SK-N-SH treated with all-trans-retinoic acid at 6 μM for 48 hours (cell line): ENCODE measurements around the gene IL36G.

Experiments used
- ATAC-seq: fragments of 200-7000 bp; cut with Tn5 transposase; 3 replicates; pipeline ENCODE4 v1.9.1; 2020; ENCODE audit warnings: mild to moderate bottlenecking, moderate library complexity
- ARNTL ChIP-seq: fragments of 450-650 bp; formaldehyde crosslinking; IDR thresholded peaks from 2 replicates; pipeline ENCODE4 v1.5.0; 2020; ENCODE audit warnings: low read depth, mild to moderate bottlenecking, moderate library complexity, borderline replicate concordance
- ESRRG ChIP-seq: fragments of 250-450 bp; sonication (Bioruptor Pico); IDR thresholded peaks from 2 replicates; pipeline ENCODE4 v1.6.1; 2021; ENCODE audit warnings: mild to moderate bottlenecking
- GLIS3 ChIP-seq: fragments of 250-450 bp; sonication (Bioruptor Pico); IDR thresholded peaks from 2 replicates; pipeline ENCODE4 v1.5.0; 2020; ENCODE audit warnings: mild to moderate bottlenecking, moderate library complexity
- ISL1 ChIP-seq: fragments of 250-450 bp; sonication (Bioruptor Pico); IDR thresholded peaks from 2 replicates; pipeline ENCODE4 v2.1.2; 2022; ENCODE audit warnings: mild to moderate bottlenecking, moderate library complexity
- OSR1 ChIP-seq: fragments of 250-450 bp; sonication (Bioruptor Pico); IDR thresholded peaks from 2 replicates; pipeline ENCODE4 v1.8.0; 2022; ENCODE audit warnings: moderate library complexity, mild to moderate bottlenecking, inconsistent platforms
- PPARA ChIP-seq: fragments of 250-450 bp; sonication (Bioruptor Pico); IDR thresholded peaks from 2 replicates; pipeline ENCODE4 v1.5.0; 2020; ENCODE audit warnings: mild to moderate bottlenecking, borderline replicate concordance
- SNAI2 ChIP-seq: fragments of 250-450 bp; sonication (Bioruptor Pico); IDR thresholded peaks from 2 replicates; pipeline ENCODE4 v1.5.0; 2020; ENCODE audit warnings: mild to moderate bottlenecking, moderate library complexity
- TCF4 ChIP-seq: fragments of 250-450 bp; sonication (Bioruptor Pico); IDR thresholded peaks from 2 replicates; pipeline ENCODE4 v1.8.0; 2021; ENCODE audit warnings: mild to moderate bottlenecking, moderate library complexity, borderline replicate concordance
- ZC3H10 ChIP-seq: fragments of 250-450 bp; sonication (Bioruptor Pico); IDR thresholded peaks from 2 replicates; pipeline ENCODE4 v1.5.1; 2021; ENCODE audit warnings: mild to moderate bottlenecking, moderate library complexity
- ZFP30 ChIP-seq: fragments of 450-650 bp; formaldehyde crosslinking; IDR thresholded peaks from 2 replicates; pipeline ENCODE4 v1.5.0; 2022; ENCODE audit warnings: mild to moderate bottlenecking, moderate library complexity
- ZNF565 ChIP-seq: fragments of 450-650 bp; formaldehyde crosslinking; conservative IDR thresholded peaks from 2 replicates; pipeline ENCODE4 v1.5.0; 2020; ENCODE audit warnings: low read depth, mild to moderate bottlenecking, moderate library complexity
- ZNF70 ChIP-seq: fragments of 450-650 bp; formaldehyde crosslinking; IDR thresholded peaks from 2 replicates; pipeline ENCODE4 v1.5.0; 2020; ENCODE audit warnings: mild to moderate bottlenecking, moderate library complexity
- ZNF8 ChIP-seq: fragments of 450-650 bp; formaldehyde crosslinking; IDR thresholded peaks from 2 replicates; pipeline ENCODE4 v1.5.0; 2020; ENCODE audit warnings: mild to moderate bottlenecking, moderate library complexity
- TF ChIP-seq, protein P1 (sequence below): fragments of 250-450 bp; sonication (Bioruptor Pico); IDR thresholded peaks from 2 replicates; pipeline ENCODE4 v1.5.1; 2020; ENCODE audit warnings: low read depth, mild to moderate bottlenecking, moderate library complexity
- TF ChIP-seq, protein P2 (sequence below): fragments of 250-450 bp; sonication (Bioruptor Pico); IDR thresholded peaks from 2 replicates; pipeline ENCODE4 v1.8.0; 2020; ENCODE audit warnings: mild to moderate bottlenecking, moderate library complexity, borderline replicate concordance
- TF ChIP-seq, protein P3 (sequence below): fragments of 250-450 bp; sonication (Bioruptor Pico); IDR thresholded peaks from 2 replicates; pipeline ENCODE4 v1.5.0; 2020; ENCODE audit warnings: mild to moderate bottlenecking, moderate library complexity
- TF ChIP-seq, protein P4 (sequence below): fragments of 250-450 bp; sonication (Bioruptor Pico); IDR thresholded peaks from 2 replicates; pipeline ENCODE4 v1.8.0; 2021; ENCODE audit warnings: low read depth, mild to moderate bottlenecking, moderate library complexity, borderline replicate concordance
- TF ChIP-seq, protein P5 (sequence below): fragments of 250-450 bp; sonication (Bioruptor Pico); IDR thresholded peaks from 2 replicates; pipeline ENCODE4 v1.5.1; 2021; ENCODE audit warnings: mild to moderate bottlenecking, moderate library complexity

The IL36G gene

DNA sequence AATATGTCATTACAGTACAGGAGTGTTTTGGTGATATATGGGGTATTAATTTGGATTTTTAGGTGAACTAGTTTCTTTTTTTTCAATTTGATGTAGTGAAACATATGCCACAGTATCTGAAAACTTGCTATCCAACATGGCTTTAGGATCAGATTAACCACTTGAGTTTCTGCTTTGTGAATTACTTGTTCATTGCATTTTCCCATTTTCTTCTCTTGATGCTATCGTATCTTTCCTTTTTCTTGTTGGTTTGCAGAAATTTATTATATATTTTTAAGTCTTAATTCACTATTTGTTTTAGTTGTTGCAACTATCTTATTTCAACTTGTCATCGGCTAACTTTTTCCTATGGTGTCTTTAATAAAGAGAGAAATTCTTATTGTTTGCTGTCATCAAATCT is 36.3 kb downstream of the IL36G start:
- TF ChIP-seq, protein P1, sequence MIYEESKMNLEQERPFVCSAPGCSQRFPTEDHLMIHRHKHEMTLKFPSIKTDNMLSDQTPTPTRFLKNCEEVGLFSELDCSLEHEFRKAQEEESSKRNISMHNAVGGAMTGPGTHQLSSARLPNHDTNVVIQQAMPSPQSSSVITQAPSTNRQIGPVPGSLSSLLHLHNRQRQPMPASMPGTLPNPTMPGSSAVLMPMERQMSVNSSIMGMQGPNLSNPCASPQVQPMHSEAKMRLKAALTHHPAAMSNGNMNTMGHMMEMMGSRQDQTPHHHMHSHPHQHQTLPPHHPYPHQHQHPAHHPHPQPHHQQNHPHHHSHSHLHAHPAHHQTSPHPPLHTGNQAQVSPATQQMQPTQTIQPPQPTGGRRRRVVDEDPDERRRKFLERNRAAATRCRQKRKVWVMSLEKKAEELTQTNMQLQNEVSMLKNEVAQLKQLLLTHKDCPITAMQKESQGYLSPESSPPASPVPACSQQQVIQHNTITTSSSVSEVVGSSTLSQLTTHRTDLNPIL (CRISPR knock-in tag) = no peak
- TF ChIP-seq TCF4 (CRISPR knock-in tag) (no peak), ZNF8 (CRISPR knock-in tag) (no peak)
- no peak for ATAC-seq

DNA sequence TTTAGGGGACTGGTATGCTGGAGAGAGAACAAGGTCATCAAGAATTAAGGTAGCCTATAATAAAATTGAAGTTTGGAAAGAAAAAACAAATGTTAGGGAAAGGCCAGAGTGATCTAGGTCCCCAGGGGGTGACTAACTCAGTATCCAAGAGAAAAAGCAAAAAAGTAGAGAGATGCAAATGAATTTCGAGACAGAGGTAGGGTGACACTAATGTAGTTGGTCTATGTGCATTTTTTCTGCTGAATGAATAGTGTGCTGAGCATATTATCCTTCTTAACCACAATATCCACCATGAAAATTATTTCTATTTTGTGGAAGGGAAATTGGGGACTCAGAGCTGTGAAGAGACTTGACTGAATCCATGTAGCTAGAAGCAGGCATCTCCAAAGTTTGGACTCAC is 37.2 kb downstream of the IL36G start:
- ATAC-seq = no peak
- TF ChIP-seq ZNF70 (CRISPR knock-in tag) (no peak), ZNF8 (CRISPR knock-in tag) (no peak), ARNTL (CRISPR knock-in tag) (no peak), TCF4 (CRISPR knock-in tag) (no peak), ZFP30 (CRISPR knock-in tag) (no peak), ESRRG (CRISPR knock-in tag) (no peak), ISL1 (no peak), SNAI2 (CRISPR knock-in tag) (no peak), GLIS3 (CRISPR knock-in tag) (no peak), OSR1 (CRISPR knock-in tag) (no peak), PPARA (CRISPR knock-in tag) (no peak)
- TF ChIP-seq, protein P2, sequence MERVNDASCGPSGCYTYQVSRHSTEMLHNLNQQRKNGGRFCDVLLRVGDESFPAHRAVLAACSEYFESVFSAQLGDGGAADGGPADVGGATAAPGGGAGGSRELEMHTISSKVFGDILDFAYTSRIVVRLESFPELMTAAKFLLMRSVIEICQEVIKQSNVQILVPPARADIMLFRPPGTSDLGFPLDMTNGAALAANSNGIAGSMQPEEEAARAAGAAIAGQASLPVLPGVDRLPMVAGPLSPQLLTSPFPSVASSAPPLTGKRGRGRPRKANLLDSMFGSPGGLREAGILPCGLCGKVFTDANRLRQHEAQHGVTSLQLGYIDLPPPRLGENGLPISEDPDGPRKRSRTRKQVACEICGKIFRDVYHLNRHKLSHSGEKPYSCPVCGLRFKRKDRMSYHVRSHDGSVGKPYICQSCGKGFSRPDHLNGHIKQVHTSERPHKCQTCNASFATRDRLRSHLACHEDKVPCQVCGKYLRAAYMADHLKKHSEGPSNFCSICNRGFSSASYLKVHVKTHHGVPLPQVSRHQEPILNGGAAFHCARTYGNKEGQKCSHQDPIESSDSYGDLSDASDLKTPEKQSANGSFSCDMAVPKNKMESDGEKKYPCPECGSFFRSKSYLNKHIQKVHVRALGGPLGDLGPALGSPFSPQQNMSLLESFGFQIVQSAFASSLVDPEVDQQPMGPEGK (CRISPR knock-in tag) = no peak
- TF ChIP-seq, protein P3, sequence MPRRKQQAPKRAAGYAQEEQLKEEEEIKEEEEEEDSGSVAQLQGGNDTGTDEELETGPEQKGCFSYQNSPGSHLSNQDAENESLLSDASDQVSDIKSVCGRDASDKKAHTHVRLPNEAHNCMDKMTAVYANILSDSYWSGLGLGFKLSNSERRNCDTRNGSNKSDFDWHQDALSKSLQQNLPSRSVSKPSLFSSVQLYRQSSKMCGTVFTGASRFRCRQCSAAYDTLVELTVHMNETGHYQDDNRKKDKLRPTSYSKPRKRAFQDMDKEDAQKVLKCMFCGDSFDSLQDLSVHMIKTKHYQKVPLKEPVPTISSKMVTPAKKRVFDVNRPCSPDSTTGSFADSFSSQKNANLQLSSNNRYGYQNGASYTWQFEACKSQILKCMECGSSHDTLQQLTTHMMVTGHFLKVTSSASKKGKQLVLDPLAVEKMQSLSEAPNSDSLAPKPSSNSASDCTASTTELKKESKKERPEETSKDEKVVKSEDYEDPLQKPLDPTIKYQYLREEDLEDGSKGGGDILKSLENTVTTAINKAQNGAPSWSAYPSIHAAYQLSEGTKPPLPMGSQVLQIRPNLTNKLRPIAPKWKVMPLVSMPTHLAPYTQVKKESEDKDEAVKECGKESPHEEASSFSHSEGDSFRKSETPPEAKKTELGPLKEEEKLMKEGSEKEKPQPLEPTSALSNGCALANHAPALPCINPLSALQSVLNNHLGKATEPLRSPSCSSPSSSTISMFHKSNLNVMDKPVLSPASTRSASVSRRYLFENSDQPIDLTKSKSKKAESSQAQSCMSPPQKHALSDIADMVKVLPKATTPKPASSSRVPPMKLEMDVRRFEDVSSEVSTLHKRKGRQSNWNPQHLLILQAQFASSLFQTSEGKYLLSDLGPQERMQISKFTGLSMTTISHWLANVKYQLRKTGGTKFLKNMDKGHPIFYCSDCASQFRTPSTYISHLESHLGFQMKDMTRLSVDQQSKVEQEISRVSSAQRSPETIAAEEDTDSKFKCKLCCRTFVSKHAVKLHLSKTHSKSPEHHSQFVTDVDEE (CRISPR knock-in tag) = no peak
- TF ChIP-seq, protein P4, sequence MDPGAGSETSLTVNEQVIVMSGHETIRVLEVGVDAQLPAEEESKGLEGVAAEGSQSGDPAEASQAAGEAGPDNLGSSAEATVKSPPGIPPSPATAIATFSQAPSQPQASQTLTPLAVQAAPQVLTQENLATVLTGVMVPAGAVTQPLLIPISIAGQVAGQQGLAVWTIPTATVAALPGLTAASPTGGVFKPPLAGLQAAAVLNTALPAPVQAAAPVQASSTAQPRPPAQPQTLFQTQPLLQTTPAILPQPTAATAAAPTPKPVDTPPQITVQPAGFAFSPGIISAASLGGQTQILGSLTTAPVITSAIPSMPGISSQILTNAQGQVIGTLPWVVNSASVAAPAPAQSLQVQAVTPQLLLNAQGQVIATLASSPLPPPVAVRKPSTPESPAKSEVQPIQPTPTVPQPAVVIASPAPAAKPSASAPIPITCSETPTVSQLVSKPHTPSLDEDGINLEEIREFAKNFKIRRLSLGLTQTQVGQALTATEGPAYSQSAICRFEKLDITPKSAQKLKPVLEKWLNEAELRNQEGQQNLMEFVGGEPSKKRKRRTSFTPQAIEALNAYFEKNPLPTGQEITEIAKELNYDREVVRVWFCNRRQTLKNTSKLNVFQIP = no peak
- TF ChIP-seq, all 23 proteins: peak for 0

DNA sequence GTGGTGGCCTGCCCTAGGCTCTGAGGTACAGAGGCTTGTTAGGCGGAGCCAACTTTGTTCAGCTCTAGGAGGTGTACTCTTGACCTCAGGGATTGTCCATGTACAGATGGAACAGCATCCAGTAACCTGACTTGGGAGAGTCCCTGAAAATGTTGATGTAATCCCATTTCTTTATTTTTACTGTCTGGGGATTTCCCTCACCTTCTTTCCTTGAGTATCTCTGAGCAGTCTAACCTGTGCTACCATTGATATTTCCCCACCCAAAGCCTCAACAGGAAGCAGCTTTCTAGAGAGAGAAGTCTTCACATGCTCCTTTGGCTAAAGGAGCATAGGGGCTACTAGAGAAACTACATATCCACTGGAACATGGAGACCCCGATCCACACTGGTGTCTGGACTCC is 37.8 kb downstream of the IL36G start:
- no peak for ATAC-seq

DNA sequence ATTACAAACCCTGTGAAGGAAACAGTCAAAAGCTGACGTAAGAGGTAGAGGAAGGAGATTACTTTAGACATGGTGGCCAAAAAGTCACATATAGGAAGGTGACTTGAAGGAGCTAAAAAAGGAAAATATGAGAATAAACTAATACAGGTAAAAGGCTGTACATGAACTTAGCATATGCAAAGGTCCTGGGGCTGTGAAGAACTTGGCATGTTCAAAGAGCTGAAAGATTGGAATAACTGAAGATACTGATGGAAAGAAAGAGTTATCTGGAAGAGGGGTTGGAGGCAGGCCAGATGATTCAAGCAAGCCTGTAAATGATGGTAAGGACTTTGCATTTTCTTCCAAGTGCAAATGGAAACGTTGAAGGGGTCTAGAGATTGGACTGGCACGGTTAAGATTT is 40.7 kb downstream of the IL36G start:
- TF ChIP-seq ZFP30 (CRISPR knock-in tag) (no peak), ARNTL (CRISPR knock-in tag) (no peak), ZC3H10 (no peak), SNAI2 (CRISPR knock-in tag) (no peak), ZNF565 (no peak), ZNF8 (CRISPR knock-in tag) (no peak)
- TF ChIP-seq, protein P2 (CRISPR knock-in tag) = no peak
- TF ChIP-seq, protein P5, sequence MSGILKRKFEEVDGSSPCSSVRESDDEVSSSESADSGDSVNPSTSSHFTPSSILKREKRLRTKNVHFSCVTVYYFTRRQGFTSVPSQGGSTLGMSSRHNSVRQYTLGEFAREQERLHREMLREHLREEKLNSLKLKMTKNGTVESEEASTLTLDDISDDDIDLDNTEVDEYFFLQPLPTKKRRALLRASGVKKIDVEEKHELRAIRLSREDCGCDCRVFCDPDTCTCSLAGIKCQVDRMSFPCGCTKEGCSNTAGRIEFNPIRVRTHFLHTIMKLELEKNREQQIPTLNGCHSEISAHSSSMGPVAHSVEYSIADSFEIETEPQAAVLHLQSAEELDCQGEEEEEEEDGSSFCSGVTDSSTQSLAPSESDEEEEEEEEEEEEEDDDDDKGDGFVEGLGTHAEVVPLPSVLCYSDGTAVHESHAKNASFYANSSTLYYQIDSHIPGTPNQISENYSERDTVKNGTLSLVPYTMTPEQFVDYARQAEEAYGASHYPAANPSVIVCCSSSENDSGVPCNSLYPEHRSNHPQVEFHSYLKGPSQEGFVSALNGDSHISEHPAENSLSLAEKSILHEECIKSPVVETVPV (CRISPR knock-in tag) = no peak
- no peak for ATAC-seq

More for the DNA sequence above, 37.8 kb downstream of the IL36G start:
- no peak for TF ChIP-seq ISL1
- no peak for TF ChIP-seq GLIS3 (CRISPR knock-in tag)
